OCI-LY7 (cell line): Measurements from ENCODE around the gene BMAL2. TPM values are rescaled to one million over a fixed set of nuclear protein-coding genes. Genes with fewer than 3 reads are reported as not detected.

ENCODE experiments used
- Bru-seq: library from RNA; stranded (reverse); fragments of 400-500 nt; gene quantifications from one replicate; lab custom pipeline; 2021; lab: Mats Ljungman, UMichigan
- BruChase-seq, 2 experiments: library from RNA; stranded (reverse); fragments of 400-500 nt; gene quantifications; one replicate each; lab custom pipeline; 2021; lab: Mats Ljungman, UMichigan
- BruUV-seq: library from RNA; stranded (reverse); fragments of 400-500 nt; replicated peaks from 2 replicates; lab custom pipeline; 2021; lab: Mats Ljungman, UMichigan
- CTCF ChIA-PET: fragments of 300-600 bp; sonication (Branson Sonifier 250); formaldehyde crosslinking; loops from one replicate; lab custom pipeline; 2022; ENCODE audit warnings: antibody characterized with exemption; ENCODE audit not compliant: unreplicated experiment; lab: Charles Lee
- POLR2A ChIA-PET: fragments of 300-600 bp; sonication (Branson Sonifier 250); formaldehyde crosslinking; loops from one replicate; lab custom pipeline; 2022; ENCODE audit warnings: antibody characterized with exemption; lab: Charles Lee
- DNase-seq: peaks from one replicate; pipeline ENCODE4 v3.0.0-alpha.2; 2015; ENCODE audit warnings: low spot score
- H2AFZ ChIP-seq: fragments of 200-600 bp; sonication (generic), shearing (Covaris generic); 2 replicates; pipeline ENCODE4 v1.6.1; 2014; ENCODE audit warnings: mild to moderate bottlenecking, antibody characterized with exemption, low read length, moderate library complexity
- H3K27ac ChIP-seq: fragments of 200-600 bp; sonication (generic); 2 replicates; pipeline ENCODE4 v1.5.1; 2014; ENCODE audit warnings: mixed run types, low read depth, mild to moderate bottlenecking, moderate library complexity, low read length, inconsistent platforms; ENCODE audit not compliant: poor library complexity, severe bottlenecking
- H3K36me3 ChIP-seq: fragments of 200-600 bp; sonication (generic); 2 replicates; pipeline ENCODE4 v1.6.1; 2014; ENCODE audit warnings: mild to moderate bottlenecking, antibody characterized with exemption, low read length, moderate library complexity, mixed read lengths; ENCODE audit not compliant: insufficient read depth
- H3K4me1 ChIP-seq: fragments of 200-600 bp; sonication (generic); 2 replicates; pipeline ENCODE4 v1.5.1; 2014; ENCODE audit warnings: mild to moderate bottlenecking, low read length; ENCODE audit not compliant: insufficient read depth, poor library complexity, severe bottlenecking
- H3K4me2 ChIP-seq: fragments of 200-600 bp; sonication (generic); 2 replicates; pipeline ENCODE4 v1.6.1; 2014; ENCODE audit warnings: mild to moderate bottlenecking, low read length
- H3K4me3 ChIP-seq: fragments of 200-600 bp; sonication (generic); 2 replicates; pipeline ENCODE4 v1.5.1; 2014; ENCODE audit warnings: mild to moderate bottlenecking, low read depth, low read length; ENCODE audit not compliant: poor library complexity, severe bottlenecking
- H3K79me2 ChIP-seq: fragments of 200-600 bp; sonication (generic); 2 replicates; pipeline ENCODE4 v1.6.1; 2016; ENCODE audit warnings: low read depth, mild to moderate bottlenecking, low read length, moderate library complexity, mixed read lengths; ENCODE audit not compliant: insufficient read depth
- H3K9me2 ChIP-seq: fragments of 200-600 bp; sonication (generic); 2 replicates; pipeline ENCODE4 v1.6.1; 2016; ENCODE audit warnings: mild to moderate bottlenecking, low read length, mixed read lengths; ENCODE audit not compliant: insufficient read depth
- H3K9me3 ChIP-seq: fragments of 200-600 bp; sonication (generic); 2 replicates; pipeline ENCODE4 v1.6.1; 2014; ENCODE audit warnings: mild to moderate bottlenecking, mixed run types, low read length, mixed read lengths
- H4K20me1 ChIP-seq: fragments of 200-600 bp; sonication (generic); 2 replicates; pipeline ENCODE4 v1.6.1; 2014; ENCODE audit warnings: mild to moderate bottlenecking, antibody characterized with exemption, low read length, moderate library complexity, mixed read lengths; ENCODE audit not compliant: insufficient read depth
- CTCF ChIP-seq: fragments of 200-600 bp; sonication (generic); conservative IDR thresholded peaks from 2 replicates; pipeline ENCODE4 v1.5.1; 2014; ENCODE audit warnings: mild to moderate bottlenecking, antibody characterized with exemption, low read length, moderate library complexity, mixed read lengths
- EZH2phosphoT487 ChIP-seq: fragments of 200-600 bp; sonication (generic); IDR thresholded peaks from 2 replicates; pipeline ENCODE4 v1.6.1; 2018; ENCODE audit warnings: low read depth, borderline replicate concordance, mild to moderate bottlenecking, mixed run types, antibody characterized with exemption, low read length, moderate library complexity, mixed read lengths
- intact Hi-C: fragments of 100-400 bp; cut with micrococcal nuclease; formaldehyde crosslinking; loops from one replicate; pipeline ENCODE4 v1.10.0; 2022; ENCODE audit not compliant: unreplicated experiment
- long read RNA-seq: library from polyadenylated mRNA; stranded (forward); transcript quantifications from one replicate; pipeline ENCODE4 v2.0.0, GENCODE V29; 2022
- total RNA-seq, 2 experiments: library from RNA; depleted of rRNA in 1 of 2; stranded (reverse); fragments of >200 nt in 1 of 2; shearing (Covaris generic) in 1 of 2; gene quantifications; 2 replicates each; pipeline ENCODE4 v1.2.3, GENCODE V29; 2014 to 2022

Gene BMAL2
- total RNA-seq (2014; rRNA removed; shearing (Covaris generic)) = 0.05 and 0.06 TPM in 2 replicates
- total RNA-seq (2022) = not detected in 2 replicates
- Bru-seq, nascent RNA = percentile 12 among the genes with signal in this experiment
- percentile 11 among the genes with signal in this experiment for BruChase-seq, experiment 1, labeled RNA remaining after a 6-hour chase
- percentile 13 among the genes with signal in this experiment for BruChase-seq, experiment 2, labeled RNA remaining after a 2-hour chase
- long read RNA-seq = 0 reads

GRCh38 chr12:27332714-27333402 is at the start of gene BMAL2:
Gene BMAL2 (plus strand): TSS chr12:27332836. CDS start chr12:27333073, 237 bp downstream.
- ChIA-PET CTCF (no interaction called here), POLR2A (interaction anchor here (0.6 kb wide), 2 partner anchors 164 to 248 kb away, joined by 4 read pairs; no protein-coding TSS in a partner anchor)
- H3K9me2 ChIP-seq = no peaks in the 10 kb centered on the region
- 0 out of 2 replicates have a peak, but pooled peaks cover 4% of the 10 kb centered on the region for H4K20me1 ChIP-seq
- peak within 1 kb of the TSS; percentile 19 for H3K4me3 ChIP-seq
- DNase-seq = peak; percentile 5
- no peak within 1 kb of the TSS for H2AFZ ChIP-seq
- no peaks in the 10 kb centered on the region for H3K79me2 ChIP-seq
- H3K36me3 ChIP-seq = no peaks in the 10 kb centered on the region
- intact Hi-C loops = no loop called here
- no peak within 1 kb of the TSS for H3K27ac ChIP-seq
- peak within 1 kb of the TSS; percentile 31 for H3K4me2 ChIP-seq
- no peak for TF ChIP-seq EZH2phosphoT487
- no peak for TF ChIP-seq CTCF
- no TSS peak for BruUV-seq
- no peaks in the 10 kb centered on the region for H3K4me1 ChIP-seq
- H3K9me3 ChIP-seq = no peaks in the 10 kb centered on the region

GRCh38 chr12:27284021-27284420 is 48.6 kb upstream of the BMAL2 start:
- ChIA-PET POLR2A (interaction anchor here (0.7 to 1.7 kb wide), 3 partner anchors 12 to 255 kb away, joined by 3 to 4 read pairs (median 3); no protein-coding TSS in a partner anchor), CTCF (no interaction called here)
- TF ChIP-seq EZH2phosphoT487 (no peak), CTCF (no peak)
- intact Hi-C loops = no loop called here
- H3K9me3 ChIP-seq = no peaks in the 10 kb centered on the region
- no peaks in the 10 kb centered on the region for H4K20me1 ChIP-seq
- DNase-seq = no peak
- no peaks in the 10 kb centered on the region for H3K79me2 ChIP-seq
- BruUV-seq = no TSS peak
- H3K36me3 ChIP-seq = no peaks in the 10 kb centered on the region
- no peak overlapping the region for H3K4me2 ChIP-seq
- H3K9me2 ChIP-seq = no peaks in the 10 kb centered on the region
- no peak overlapping the region for H2AFZ ChIP-seq
- no peak overlapping the region for H3K27ac ChIP-seq
- no peak overlapping the region for H3K4me3 ChIP-seq
- H3K4me1 ChIP-seq = no peaks in the 10 kb centered on the region
